ENCODE measurements around the gene LIPG. TPM values are rescaled to one million over a fixed set of nuclear protein-coding genes. Genes with fewer than 3 reads are reported as not detected.

Gene LIPG
- total RNA-seq, 4 donors from 2014 or later, result 0.12 to 13.9 (median 2.1) TPM

DNA sequence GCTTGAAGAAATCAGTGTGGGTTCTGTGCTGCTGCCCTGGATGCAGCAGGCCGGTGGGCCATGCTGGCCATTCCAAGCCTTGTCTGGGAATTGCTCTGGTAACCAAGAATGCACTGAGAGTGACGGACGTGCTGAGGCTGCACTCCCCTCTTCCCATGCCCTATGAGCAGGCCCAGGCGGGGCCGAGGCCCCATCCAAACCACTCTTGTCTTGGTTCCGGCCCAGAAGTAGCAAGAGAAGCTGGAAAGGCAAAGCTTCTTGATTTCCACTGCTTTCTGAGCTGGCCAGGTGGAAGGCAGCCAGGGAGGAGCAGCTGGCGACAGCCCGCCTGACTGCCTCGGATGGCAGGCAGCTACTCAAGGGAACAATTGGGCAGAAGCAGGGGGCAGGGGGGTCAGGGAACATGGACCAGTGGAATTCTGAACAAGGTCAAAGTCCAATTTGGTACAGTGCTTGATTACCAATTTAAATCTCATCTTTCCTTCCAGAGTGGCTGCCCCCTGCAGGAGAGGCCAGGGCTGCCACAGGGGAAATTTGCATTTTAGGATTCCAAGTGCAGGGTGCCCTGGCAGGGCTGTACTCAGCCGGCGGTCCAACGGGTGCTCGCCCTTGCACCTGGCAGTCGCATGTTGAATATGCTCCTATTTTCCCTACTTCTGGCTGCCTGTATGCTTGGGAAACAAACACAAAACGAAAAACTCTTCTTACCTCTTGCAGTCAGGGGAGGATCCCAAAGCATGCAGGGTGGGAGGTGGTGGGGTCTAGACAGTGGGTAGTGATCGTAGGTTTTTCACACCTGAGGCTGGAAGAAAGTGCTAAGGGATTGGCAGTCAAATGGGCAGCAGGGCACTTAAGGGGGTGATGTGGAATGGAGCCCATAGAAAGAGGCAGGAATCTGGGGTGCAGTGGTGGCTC, 67.3 kb downstream of the LIPG start:
- DNase-seq, result no peak
- no peak overlapping the region for H3K4me3 ChIP-seq
- peaks cover 0 to 4% (median 0%) of the 10 kb centered on the region in 4 donors for H3K27me3 ChIP-seq
- no peak overlapping the region for H3K27ac ChIP-seq
- no peak for TF ChIP-seq POLR2A (IDR thresholded peaks at IDR 0.05)
- TF ChIP-seq, protein P1, sequence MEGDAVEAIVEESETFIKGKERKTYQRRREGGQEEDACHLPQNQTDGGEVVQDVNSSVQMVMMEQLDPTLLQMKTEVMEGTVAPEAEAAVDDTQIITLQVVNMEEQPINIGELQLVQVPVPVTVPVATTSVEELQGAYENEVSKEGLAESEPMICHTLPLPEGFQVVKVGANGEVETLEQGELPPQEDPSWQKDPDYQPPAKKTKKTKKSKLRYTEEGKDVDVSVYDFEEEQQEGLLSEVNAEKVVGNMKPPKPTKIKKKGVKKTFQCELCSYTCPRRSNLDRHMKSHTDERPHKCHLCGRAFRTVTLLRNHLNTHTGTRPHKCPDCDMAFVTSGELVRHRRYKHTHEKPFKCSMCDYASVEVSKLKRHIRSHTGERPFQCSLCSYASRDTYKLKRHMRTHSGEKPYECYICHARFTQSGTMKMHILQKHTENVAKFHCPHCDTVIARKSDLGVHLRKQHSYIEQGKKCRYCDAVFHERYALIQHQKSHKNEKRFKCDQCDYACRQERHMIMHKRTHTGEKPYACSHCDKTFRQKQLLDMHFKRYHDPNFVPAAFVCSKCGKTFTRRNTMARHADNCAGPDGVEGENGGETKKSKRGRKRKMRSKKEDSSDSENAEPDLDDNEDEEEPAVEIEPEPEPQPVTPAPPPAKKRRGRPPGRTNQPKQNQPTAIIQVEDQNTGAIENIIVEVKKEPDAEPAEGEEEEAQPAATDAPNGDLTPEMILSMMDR (IDR thresholded peaks at IDR 0.05), result peak in 1 of 6 experiments; percentile 30
- 38 to 47% methylated on average over 7 to 10 of the region's 16 CpGs for WGBS, 2 donors
- no peaks in the 10 kb centered on the region for H3K36me3 ChIP-seq
- no peaks in the 10 kb centered on the region for H3K9me3 ChIP-seq
- intact Hi-C loops (cut with DNase I), result no loop called here
- peaks cover 0 to 16% (median 3%) of the 10 kb centered on the region in 3 donors for H3K4me1 ChIP-seq

DNA sequence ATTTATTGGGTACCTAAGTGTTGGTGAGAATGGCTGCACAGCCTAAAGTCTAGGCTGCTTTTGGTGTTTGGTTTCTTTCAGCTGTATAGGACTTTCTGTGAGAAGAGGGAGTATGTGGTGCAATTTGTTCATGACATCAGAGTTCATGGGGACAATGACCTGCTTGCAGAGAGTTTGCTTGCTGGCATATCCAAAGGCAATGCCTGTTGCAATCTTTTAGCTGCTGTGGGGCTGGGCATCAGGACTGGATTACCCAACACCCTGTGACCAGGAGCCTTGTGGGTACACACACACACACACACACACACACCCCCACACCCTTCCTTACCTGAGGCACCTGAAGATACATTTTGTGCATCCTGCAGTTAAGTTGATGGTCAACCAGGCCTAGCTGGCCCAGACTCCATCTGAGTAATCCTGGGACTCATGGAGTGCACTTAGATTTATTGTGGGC, 68.4 kb downstream of the LIPG start:
- peaks cover 0 to 16% (median 3%) of the 10 kb centered on the region in 3 donors for H3K4me1 ChIP-seq
- no peaks in the 10 kb centered on the region for H3K36me3 ChIP-seq
- H3K4me3 ChIP-seq, result no peak overlapping the region
- H3K27ac ChIP-seq, result no peak overlapping the region
- intact Hi-C loops (cut with DNase I), result no loop called here
- no peak for DNase-seq
- TF ChIP-seq POLR2A (IDR thresholded peaks at IDR 0.05), result no peak
- TF ChIP-seq, protein P1 (IDR thresholded peaks at IDR 0.05), result no peak
- peaks cover 0 to 4% (median 0%) of the 10 kb centered on the region in 4 donors for H3K27me3 ChIP-seq
- no peaks in the 10 kb centered on the region for H3K9me3 ChIP-seq

DNA sequence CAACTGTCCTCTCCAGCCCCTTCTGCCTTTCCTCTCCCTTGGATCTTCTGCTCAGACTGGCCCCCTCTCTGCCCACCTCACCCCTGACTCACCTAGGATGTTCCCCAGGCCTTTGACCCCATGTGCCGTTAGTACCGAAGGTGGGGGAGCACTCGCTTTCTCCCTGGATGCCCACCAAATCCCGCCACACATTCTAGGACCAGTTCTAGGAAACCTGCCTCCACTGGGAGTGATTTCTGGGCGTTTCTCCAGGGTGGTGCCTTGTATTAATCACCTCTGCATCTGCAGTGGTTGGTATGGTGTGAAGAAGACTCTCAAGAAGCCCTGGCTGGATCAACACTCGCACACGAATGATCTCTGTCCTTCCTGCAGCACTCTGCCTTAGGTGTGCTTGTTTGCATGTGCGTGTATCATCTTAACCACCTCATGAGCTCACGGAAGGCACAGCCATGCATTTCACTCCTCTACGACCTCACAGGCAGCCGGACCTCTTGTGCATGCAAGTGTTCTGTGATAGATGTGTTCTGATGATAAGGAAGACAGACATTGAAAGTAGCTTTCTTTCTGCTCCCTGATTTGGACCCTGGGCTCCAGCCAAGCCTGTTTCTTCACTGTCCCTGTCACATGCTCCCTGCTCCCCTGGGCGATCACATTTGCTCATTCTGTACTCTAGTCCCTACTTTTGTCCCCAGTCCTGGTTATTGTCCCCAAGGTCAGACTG, 69.4 kb downstream of the LIPG start:
- Histone ChIP-seq H3K4me1 (peaks cover 0 to 16% (median 3%) of the 10 kb centered on the region in 3 donors), H3K27me3 (no peaks in the 10 kb centered on the region), H3K27ac (no peak overlapping the region), H3K36me3 (no peaks in the 10 kb centered on the region), H3K9me3 (no peaks in the 10 kb centered on the region), H3K4me3 (no peak overlapping the region)
- TF ChIP-seq, protein P1 (IDR thresholded peaks at IDR 0.05), result no peak
- no peak for TF ChIP-seq POLR2A (IDR thresholded peaks at IDR 0.05)
- intact Hi-C loops (cut with DNase I), result no loop called here
- DNase-seq, result no peak
- 79 to 88% methylated on average over 11 to 12 of the region's 12 CpGs for WGBS, 2 donors

DNA sequence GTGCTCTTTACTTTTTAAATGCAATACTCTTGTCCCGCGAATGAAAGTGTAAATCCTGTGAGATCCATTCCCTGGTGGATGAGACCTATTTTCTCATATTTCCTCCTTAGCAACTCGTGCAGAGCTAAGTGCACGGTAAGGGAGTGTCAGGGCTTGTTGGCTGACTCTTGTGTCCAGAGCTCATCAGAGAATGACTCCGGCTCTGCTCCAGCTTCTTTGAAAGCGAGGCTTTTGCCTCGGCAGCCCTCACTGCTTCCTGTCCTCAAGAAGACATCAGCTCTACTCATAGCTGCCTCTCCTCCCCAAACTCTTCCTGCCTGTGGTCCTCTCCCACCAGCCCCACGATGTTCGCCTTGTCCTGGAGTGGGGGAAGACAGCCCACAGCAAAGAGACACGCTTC, 70.7 kb downstream of the LIPG start:
- intact Hi-C loops (cut with DNase I), result no loop called here
- Histone ChIP-seq H3K27me3 (no peaks in the 10 kb centered on the region), H3K4me3 (no peak overlapping the region), H3K36me3 (no peaks in the 10 kb centered on the region), H3K9me3 (no peaks in the 10 kb centered on the region), H3K27ac (no peak overlapping the region), H3K4me1 (peaks cover 0 to 16% (median 3%) of the 10 kb centered on the region in 3 donors)
- no peak for TF ChIP-seq POLR2A (IDR thresholded peaks at IDR 0.05)
- TF ChIP-seq, protein P1 (IDR thresholded peaks at IDR 0.05), result no peak
- 50 to 71% methylated on average over 9 to 10 of the region's 10 CpGs for WGBS, 2 donors
- DNase-seq, result no peak

Measured in esophagus squamous epithelium (tissue), 5 donors.